Measurements from ENCODE around the gene EIF6. TPM values are rescaled to one million over a fixed set of nuclear protein-coding genes. Genes with fewer than 3 reads are reported as not detected.

EIF6 gene
- total and polyA plus RNA-seq, 4 donors = 60.8 to 160 (median 106) TPM

DNA sequence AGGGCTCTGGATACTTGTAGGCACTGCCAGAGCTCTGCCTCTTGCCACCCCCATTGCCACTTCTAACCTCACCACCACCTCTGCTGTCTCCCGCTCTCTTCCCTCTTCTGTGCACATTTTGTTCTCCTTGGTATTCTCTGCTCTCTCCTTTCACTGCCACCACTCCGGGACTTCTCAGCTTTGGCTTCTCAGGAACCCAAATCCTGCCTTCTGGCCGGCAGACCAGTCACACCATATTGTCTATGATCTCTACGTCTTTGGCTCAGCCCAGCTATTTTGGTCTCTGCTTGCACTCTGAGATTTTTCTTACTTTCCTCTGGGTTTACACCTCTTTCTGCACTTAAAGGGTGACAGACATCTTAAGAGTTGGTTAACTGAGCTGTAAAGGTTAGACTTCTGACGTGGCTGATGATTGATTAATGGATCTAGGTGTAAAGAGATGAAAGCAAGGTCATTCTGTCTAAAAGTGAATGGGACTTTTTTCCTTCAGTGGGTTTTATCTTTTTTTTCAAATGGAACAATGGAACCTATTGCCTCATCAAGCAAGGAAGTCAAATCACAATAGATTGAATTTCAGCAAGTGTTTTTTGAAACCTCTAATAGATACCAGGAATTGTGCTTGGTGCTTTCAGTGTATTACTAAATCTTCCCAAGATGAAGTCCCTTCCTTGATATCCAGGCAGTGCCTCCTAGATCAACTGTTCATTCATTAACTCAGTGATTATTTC lies 44.3 kb downstream of the EIF6 start:
- TF ChIP-seq RAD21 (IDR thresholded peaks at IDR 0.05) = no peak
- TF ChIP-seq YY1 (IDR thresholded peaks at IDR 0.05) = no peak
- TF ChIP-seq, protein P1, sequence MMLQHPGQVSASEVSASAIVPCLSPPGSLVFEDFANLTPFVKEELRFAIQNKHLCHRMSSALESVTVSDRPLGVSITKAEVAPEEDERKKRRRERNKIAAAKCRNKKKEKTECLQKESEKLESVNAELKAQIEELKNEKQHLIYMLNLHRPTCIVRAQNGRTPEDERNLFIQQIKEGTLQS (IDR thresholded peaks at IDR 0.05) = no peak
- TF ChIP-seq ZBTB33 (IDR thresholded peaks at IDR 0.05) = no peak
- TF ChIP-seq NR2F2 (IDR thresholded peaks at IDR 0.05) = no peak
- no peak for TF ChIP-seq MAX (IDR thresholded peaks at IDR 0.05)
- TF ChIP-seq, protein P2, sequence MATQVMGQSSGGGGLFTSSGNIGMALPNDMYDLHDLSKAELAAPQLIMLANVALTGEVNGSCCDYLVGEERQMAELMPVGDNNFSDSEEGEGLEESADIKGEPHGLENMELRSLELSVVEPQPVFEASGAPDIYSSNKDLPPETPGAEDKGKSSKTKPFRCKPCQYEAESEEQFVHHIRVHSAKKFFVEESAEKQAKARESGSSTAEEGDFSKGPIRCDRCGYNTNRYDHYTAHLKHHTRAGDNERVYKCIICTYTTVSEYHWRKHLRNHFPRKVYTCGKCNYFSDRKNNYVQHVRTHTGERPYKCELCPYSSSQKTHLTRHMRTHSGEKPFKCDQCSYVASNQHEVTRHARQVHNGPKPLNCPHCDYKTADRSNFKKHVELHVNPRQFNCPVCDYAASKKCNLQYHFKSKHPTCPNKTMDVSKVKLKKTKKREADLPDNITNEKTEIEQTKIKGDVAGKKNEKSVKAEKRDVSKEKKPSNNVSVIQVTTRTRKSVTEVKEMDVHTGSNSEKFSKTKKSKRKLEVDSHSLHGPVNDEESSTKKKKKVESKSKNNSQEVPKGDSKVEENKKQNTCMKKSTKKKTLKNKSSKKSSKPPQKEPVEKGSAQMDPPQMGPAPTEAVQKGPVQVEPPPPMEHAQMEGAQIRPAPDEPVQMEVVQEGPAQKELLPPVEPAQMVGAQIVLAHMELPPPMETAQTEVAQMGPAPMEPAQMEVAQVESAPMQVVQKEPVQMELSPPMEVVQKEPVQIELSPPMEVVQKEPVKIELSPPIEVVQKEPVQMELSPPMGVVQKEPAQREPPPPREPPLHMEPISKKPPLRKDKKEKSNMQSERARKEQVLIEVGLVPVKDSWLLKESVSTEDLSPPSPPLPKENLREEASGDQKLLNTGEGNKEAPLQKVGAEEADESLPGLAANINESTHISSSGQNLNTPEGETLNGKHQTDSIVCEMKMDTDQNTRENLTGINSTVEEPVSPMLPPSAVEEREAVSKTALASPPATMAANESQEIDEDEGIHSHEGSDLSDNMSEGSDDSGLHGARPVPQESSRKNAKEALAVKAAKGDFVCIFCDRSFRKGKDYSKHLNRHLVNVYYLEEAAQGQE (IDR thresholded peaks at IDR 0.05) = no peak
- H3K36me3 ChIP-seq (ENCODE audit: control insufficient read depth in 4 of 4, insufficient read depth in 3 of 4, low read depth in 1 of 4, low read length in 3 of 4) = peaks cover 0 to 2% (median 0%) of the 10 kb centered on the region in 4 donors
- H3K4me3 ChIP-seq (ENCODE audit: low read depth in 1 of 3, low read length in 3 of 3) = no peak overlapping the region
- no peak overlapping the region for H3K9ac ChIP-seq (ENCODE audit: low read depth in 1 of 2, low read length in 2 of 2)
- 84% methylated on average over 5 of the region's 5 CpGs for WGBS
- H3K27me3 ChIP-seq (ENCODE audit: control insufficient read depth in 4 of 4, insufficient read depth in 4 of 4, low read length in 3 of 4) = no peaks in the 10 kb centered on the region
- no peaks in the 10 kb centered on the region for H3K4me1 ChIP-seq (ENCODE audit: control insufficient read depth in 4 of 4, insufficient read depth in 4 of 4, low read length in 3 of 4)
- DNase-seq (ENCODE audit: low spot score) = no peak
- no peaks in the 10 kb centered on the region for H3K9me3 ChIP-seq (ENCODE audit: control insufficient read depth in 4 of 4, low read length in 3 of 4)
- no peak overlapping the region for H3K27ac ChIP-seq (ENCODE audit: low read depth in 1 of 2, low read length in 2 of 2)

- no peak overlapping the region for H3K4me3 ChIP-seq (ENCODE audit: low read depth in 1 of 3, low read length in 3 of 3)
- WGBS = 93% methylated on average over 5 of the region's 5 CpGs
- no peaks in the 10 kb centered on the region for H3K4me1 ChIP-seq (ENCODE audit: control insufficient read depth in 4 of 4, insufficient read depth in 4 of 4, low read length in 3 of 4)
- H3K27me3 ChIP-seq (ENCODE audit: control insufficient read depth in 4 of 4, insufficient read depth in 4 of 4, low read length in 3 of 4) = no peaks in the 10 kb centered on the region
- H3K9ac ChIP-seq (ENCODE audit: low read depth in 1 of 2, low read length in 2 of 2) = no peak overlapping the region
- H3K27ac ChIP-seq (ENCODE audit: low read depth in 1 of 2, low read length in 2 of 2) = no peak overlapping the region
- TF ChIP-seq RAD21 (IDR thresholded peaks at IDR 0.05) = no peak
- TF ChIP-seq SP1 (IDR thresholded peaks at IDR 0.05) = no peak
- TF ChIP-seq MAX (IDR thresholded peaks at IDR 0.05) = no peak
- TF ChIP-seq CTCF (IDR thresholded peaks at IDR 0.05; ENCODE audit: low read depth, low read length, missing input control) = no peak
- TF ChIP-seq RXRA (IDR thresholded peaks at IDR 0.05) = no peak
- TF ChIP-seq, protein P1 (IDR thresholded peaks at IDR 0.05) = no peak
- no peak for TF ChIP-seq HNF4G (IDR thresholded peaks at IDR 0.05)
- no peak for TF ChIP-seq FOXA1 (IDR thresholded peaks at IDR 0.05)
- peaks cover 0 to 3% (median 0%) of the 10 kb centered on the region in 4 donors for H3K36me3 ChIP-seq (ENCODE audit: control insufficient read depth in 4 of 4, insufficient read depth in 3 of 4, low read depth in 1 of 4, low read length in 3 of 4)
- no peak for DNase-seq (ENCODE audit: low spot score)
- H3K9me3 ChIP-seq (ENCODE audit: control insufficient read depth in 4 of 4, low read length in 3 of 4) = no peaks in the 10 kb centered on the region
Observed at GRCh38 chr20:35238735-35239134, 45.8 kb downstream of the EIF6 start.

Measured in liver (tissue), 9 donors.